Activated naive CD8-positive, alpha-beta T cell treated with anti-CD3 and anti-CD28 coated beads, Interleukin-2, amount 10 ng/mL, durations not matched to agents 7 days and 5 days (primary cell): ENCODE data around the gene CLEC5A. TPM values are rescaled to one million over a fixed set of nuclear protein-coding genes. Genes with fewer than 3 reads are reported as not detected.

Experiments
- total RNA-seq, 2 experiments: library from RNA; stranded (reverse); gene quantifications; one replicate each; pipeline ENCODE4 v1.2.3, GENCODE V29; 2021

The CLEC5A gene
- total RNA-seq, 2 experiments from 2014 or later: 0.44 to 0.60 TPM

Other genes with a start within 250 kb of the CLEC5A start
- 10 to 100 TPM; 42.4 to 46.1 TPM for gene DENND11, start 244.8 kb downstream of the CLEC5A start, total RNA-seq
- not detected for gene WEE2, start 238.6 kb downstream of the CLEC5A start, total RNA-seq
- gene SSBP1, start 208.6 kb downstream of the CLEC5A start, total RNA-seq: 100 to 1,000 TPM; 106 to 117 TPM
- 1 to 10 TPM; 2.9 to 3.1 TPM for gene TAS2R3, start 182.9 kb downstream of the CLEC5A start, total RNA-seq
- 1 to 10 TPM; 1.4 to 1.9 TPM for gene TAS2R4, start 170.3 kb downstream of the CLEC5A start, total RNA-seq
- 1 to 10 TPM; 1.7 to 2.6 TPM for gene TAS2R5, start 156.8 kb downstream of the CLEC5A start, total RNA-seq
- not detected for gene PRSS37, start 105.5 kb downstream of the CLEC5A start, total RNA-seq
- gene OR9A4, start 30.6 kb downstream of the CLEC5A start, total RNA-seq: not detected
- not detected for gene TAS2R38, start 26.8 kb upstream of the CLEC5A start, total RNA-seq
- gene MGAM, start 48.9 kb upstream of the CLEC5A start, total RNA-seq: not detected
- not detected for gene MGAM2, start 164.7 kb upstream of the CLEC5A start, total RNA-seq